ENCODE measurements around the gene NT5C3A. TPM values are rescaled to one million over a fixed set of nuclear protein-coding genes. Genes with fewer than 3 reads are reported as not detected.
A peak's percentile ranks its signal among the peaks of the same experiment; 100 is the strongest.
"Not testable (repeated sequence)": the region's sequence is repeated elsewhere in the genome, so short reads cannot be mapped to it uniquely, and the experiment has no call there.

NT5C3A gene
- polyA plus RNA-seq, 4 donors: 32.5 to 39.9 (median 36.5) TPM

GRCh38 chr7:32991975-32992700, 70.4 kb downstream of the NT5C3A start:
- not testable (repeated sequence) for DNase-seq (ENCODE audit: low read depth in 4 of 4, low spot score in 3 of 4)

- DNase-seq (ENCODE audit: low read depth in 4 of 4, low spot score in 3 of 4): peak in 2 of 4 donors; percentile 15 to 18
Measured at GRCh38 chr7:32991068-32991585, 71.4 kb downstream of the NT5C3A start.

- not testable (repeated sequence) for DNase-seq (ENCODE audit: low read depth in 4 of 4, low spot score in 3 of 4)
Measured at GRCh38 chr7:32988148-32988547, 74.4 kb downstream of the NT5C3A start.

GRCh38 chr7:32979902-32980301, 82.7 kb downstream of the NT5C3A start:
- DNase-seq (ENCODE audit: low read depth in 4 of 4, low spot score in 3 of 4): not testable (repeated sequence)

GRCh38 chr7:32979246-32979645, 83.3 kb downstream of the NT5C3A start:
- not testable (repeated sequence) for DNase-seq (ENCODE audit: low read depth in 4 of 4, low spot score in 3 of 4)

- DNase-seq (ENCODE audit: low read depth in 4 of 4, low spot score in 3 of 4): not testable (repeated sequence)
Measured at GRCh38 chr7:32977159-32977558, 85.4 kb downstream of the NT5C3A start.

- DNase-seq (ENCODE audit: low read depth in 4 of 4, low spot score in 3 of 4): not testable (repeated sequence)
Measured at GRCh38 chr7:32971967-32972366, 90.6 kb downstream of the NT5C3A start.

GRCh38 chr7:32967268-32967582, 95.4 kb downstream of the NT5C3A start:
- DNase-seq (ENCODE audit: low read depth in 4 of 4, low spot score in 3 of 4): not testable (repeated sequence)

- not testable (repeated sequence) for DNase-seq (ENCODE audit: low read depth in 4 of 4, low spot score in 3 of 4)
Measured at GRCh38 chr7:32966489-32967267, 95.9 kb downstream of the NT5C3A start.

- DNase-seq (ENCODE audit: low read depth in 4 of 4, low spot score in 3 of 4): not testable (repeated sequence)
Measured at GRCh38 chr7:32964461-32965159, 98.0 kb downstream of the NT5C3A start.

Other genes with a start within 250 kb of the NT5C3A start
- 10 to 100 TPM; 47.1 to 66.1 (median 60.6) TPM for gene KBTBD2, start 171.0 kb downstream of the NT5C3A start, polyA plus RNA-seq (ENCODE audit: insufficient read length in 4 of 4)
- gene FKBP9, start 105.3 kb downstream of the NT5C3A start, polyA plus RNA-seq (ENCODE audit: insufficient read length in 4 of 4): 100 to 1,000 TPM; 135 to 157 (median 150) TPM
- 10 to 100 TPM; 23.9 to 30.0 (median 27.1) TPM for gene RP9, start 46.6 kb upstream of the NT5C3A start, polyA plus RNA-seq (ENCODE audit: insufficient read length in 4 of 4)
- 10 to 100 TPM; 15.1 to 17.9 (median 16.9) TPM for gene BBS9, start 66.8 kb upstream of the NT5C3A start, polyA plus RNA-seq (ENCODE audit: insufficient read length in 4 of 4)